SK-N-SH (cell line): ENCODE data around the gene TUFM.

ENCODE experiments used
- CTCF ChIP-seq: fragments of 200-600 bp; sonication (generic); IDR thresholded peaks from 2 replicates; pipeline ENCODE4 v1.6.1; 2017; ENCODE audit warnings: antibody characterized with exemption, mild to moderate bottlenecking, moderate library complexity
- NRF1 ChIP-seq: IDR thresholded peaks from 2 replicates; pipeline ENCODE4 v1.6.1; 2012; ENCODE audit warnings: low read depth, mild to moderate bottlenecking, low read length
- SIN3A ChIP-seq: IDR thresholded peaks from 2 replicates; pipeline ENCODE4 v1.6.1; 2012; ENCODE audit warnings: low read depth, mild to moderate bottlenecking, low read length, moderate library complexity, borderline replicate concordance
- USF1 ChIP-seq: IDR thresholded peaks from 2 replicates; pipeline ENCODE4 v1.4.0; 2012; ENCODE audit warnings: low read depth, borderline replicate concordance

- TF ChIP-seq CTCF: no peak
- no peak for TF ChIP-seq USF1
- TF ChIP-seq SIN3A: no peak
- TF ChIP-seq NRF1: no peak
These were observed 23.1 kb upstream of the TUFM start for GRCh38 chr16:28869201-28869600.
